Panc1 (cell line): ENCODE data around the gene AKAP13. TPM values are rescaled to one million over a fixed set of nuclear protein-coding genes. Genes with fewer than 3 reads are reported as not detected.

Experiments used
- ATAC-seq: fragments of 200-7000 bp; cut with Tn5 transposase; 2 replicates; pipeline ENCODE4 v1.9.1; 2020; ENCODE audit warnings: mild to moderate bottlenecking, moderate library complexity
- BruUV-seq: library from RNA; stranded (reverse); fragments of 400-500 nt; replicated peaks from 2 replicates; lab custom pipeline; 2021; lab: Mats Ljungman, UMichigan
- CTCF ChIA-PET: fragments of 300-600 bp; sonication (Branson Sonifier 250); formaldehyde crosslinking; loops from one replicate; lab custom pipeline; 2022; ENCODE audit warnings: antibody characterized with exemption; lab: Charles Lee
- POLR2A ChIA-PET: fragments of 300-600 bp; sonication (Branson Sonifier 250); formaldehyde crosslinking; loops from one replicate; lab custom pipeline; 2022; ENCODE audit warnings: antibody characterized with exemption; lab: Charles Lee
- DNase-seq: peaks from one replicate; pipeline ENCODE4 v3.0.0-alpha.2; 2010; ENCODE audit warnings: low read depth, low spot score
- H3K27ac ChIP-seq: 2 replicates; pipeline ENCODE4 v1.5.1; 2011; ENCODE audit warnings: mild to moderate bottlenecking, low read length, inconsistent platforms
- H3K27me3 ChIP-seq: fragments of 200-500 bp; sonication (Bioruptor generic); 2 replicates; pipeline ENCODE4 v1.6.0; 2014; ENCODE audit warnings: low read length, inconsistent platforms; ENCODE audit not compliant: control insufficient read depth, insufficient read depth
- H3K36me3 ChIP-seq: fragments of 200-500 bp; sonication (Bioruptor generic); 2 replicates; pipeline ENCODE4 v1.5.1; 2014; ENCODE audit warnings: inconsistent platforms, mild to moderate bottlenecking, low read length, moderate library complexity; ENCODE audit not compliant: control insufficient read depth, insufficient read depth
- H3K4me1 ChIP-seq: 2 replicates; pipeline ENCODE4 v1.5.1; 2011; ENCODE audit warnings: inconsistent platforms, mild to moderate bottlenecking, low read length, moderate library complexity; ENCODE audit not compliant: control insufficient read depth, insufficient read depth
- H3K4me3 ChIP-seq, 2 experiments: 2 replicates each; pipeline ENCODE4 v1.5.1; 2011 to 2012; ENCODE audit warnings: low read depth in 2 of 2, low read length in 2 of 2, mild to moderate bottlenecking in 2 of 2, inconsistent platforms in 1 of 2, moderate library complexity in 1 of 2
- H3K9me3 ChIP-seq: fragments of 200-500 bp; sonication (Bioruptor generic); 2 replicates; pipeline ENCODE4 v1.5.1; 2014; ENCODE audit warnings: low read depth, mild to moderate bottlenecking, inconsistent platforms, low read length, moderate library complexity; ENCODE audit not compliant: control insufficient read depth, insufficient read depth
- CTCF ChIP-seq: fragments of 450-650 bp; IDR thresholded peaks from 2 replicates; pipeline ENCODE4 v1.5.1; 2017; ENCODE audit warnings: mild to moderate bottlenecking
- POLR2AphosphoS5 ChIP-seq: IDR thresholded peaks from 2 replicates; pipeline ENCODE4 v1.6.1; 2012; ENCODE audit warnings: mild to moderate bottlenecking, low read depth, low read length, moderate library complexity
- SIN3A ChIP-seq: IDR thresholded peaks from 2 replicates; pipeline ENCODE4 v1.6.1; 2012; ENCODE audit warnings: low read depth, mild to moderate bottlenecking, low read length, moderate library complexity, borderline replicate concordance; ENCODE audit not compliant: insufficient read depth
- TCF7L2 ChIP-seq: IDR thresholded peaks from 2 replicates; pipeline ENCODE4 v1.6.1; 2011; ENCODE audit warnings: mild to moderate bottlenecking, low read depth, low read length, inconsistent platforms
- in situ Hi-C: cut with HindIII; loops from 2 replicates; pipeline ENCODE4 v1.10.0; 2016; ENCODE audit warnings: low sequenced_read_pairs, low pct_unique_long_range_greater_than_20kb
- intact Hi-C: fragments of 100-400 bp; cut with micrococcal nuclease; formaldehyde crosslinking; loops from one replicate; pipeline ENCODE4 v1.10.0; 2022; ENCODE audit not compliant: unreplicated experiment
- total RNA-seq: library from RNA; stranded (reverse); gene quantifications from one replicate; pipeline ENCODE4 v1.2.1, GENCODE V29; 2021; ENCODE audit not compliant: unreplicated experiment
- TF ChIP-seq, protein P1 (sequence below), 2 experiments: IDR thresholded peaks; 2 replicates each; pipeline ENCODE4 v1.6.1; 2011 to 2012; ENCODE audit warnings: low read depth in 2 of 2, control low read depth in 1 of 2, low read length in 1 of 2, mild to moderate bottlenecking in 1 of 2, moderate library complexity in 1 of 2; ENCODE audit not compliant: insufficient read depth in 1 of 2

AKAP13 gene
- total RNA-seq, 1 experiment from 2014 or later = 94.2 TPM

GRCh38 chr15:85517086-85517485, 136.7 kb downstream of the AKAP13 start:
- DNase-seq (no peak), ATAC-seq (no peak)
- Histone ChIP-seq H3K4me3 (no peak overlapping the region), H3K4me1 (peaks cover 5% of the 10 kb centered on the region; the same call in 1 of the 2 replicates), H3K27me3 (no peaks in the 10 kb centered on the region), H3K36me3 (no peaks in the 10 kb centered on the region), H3K9me3 (no peaks in the 10 kb centered on the region), H3K27ac (no peak overlapping the region)
- BruUV-seq = no TSS peak
- TF ChIP-seq TCF7L2 = no peak
- TF ChIP-seq CTCF = no peak
- no peak for TF ChIP-seq POLR2AphosphoS5
- TF ChIP-seq, protein P1, sequence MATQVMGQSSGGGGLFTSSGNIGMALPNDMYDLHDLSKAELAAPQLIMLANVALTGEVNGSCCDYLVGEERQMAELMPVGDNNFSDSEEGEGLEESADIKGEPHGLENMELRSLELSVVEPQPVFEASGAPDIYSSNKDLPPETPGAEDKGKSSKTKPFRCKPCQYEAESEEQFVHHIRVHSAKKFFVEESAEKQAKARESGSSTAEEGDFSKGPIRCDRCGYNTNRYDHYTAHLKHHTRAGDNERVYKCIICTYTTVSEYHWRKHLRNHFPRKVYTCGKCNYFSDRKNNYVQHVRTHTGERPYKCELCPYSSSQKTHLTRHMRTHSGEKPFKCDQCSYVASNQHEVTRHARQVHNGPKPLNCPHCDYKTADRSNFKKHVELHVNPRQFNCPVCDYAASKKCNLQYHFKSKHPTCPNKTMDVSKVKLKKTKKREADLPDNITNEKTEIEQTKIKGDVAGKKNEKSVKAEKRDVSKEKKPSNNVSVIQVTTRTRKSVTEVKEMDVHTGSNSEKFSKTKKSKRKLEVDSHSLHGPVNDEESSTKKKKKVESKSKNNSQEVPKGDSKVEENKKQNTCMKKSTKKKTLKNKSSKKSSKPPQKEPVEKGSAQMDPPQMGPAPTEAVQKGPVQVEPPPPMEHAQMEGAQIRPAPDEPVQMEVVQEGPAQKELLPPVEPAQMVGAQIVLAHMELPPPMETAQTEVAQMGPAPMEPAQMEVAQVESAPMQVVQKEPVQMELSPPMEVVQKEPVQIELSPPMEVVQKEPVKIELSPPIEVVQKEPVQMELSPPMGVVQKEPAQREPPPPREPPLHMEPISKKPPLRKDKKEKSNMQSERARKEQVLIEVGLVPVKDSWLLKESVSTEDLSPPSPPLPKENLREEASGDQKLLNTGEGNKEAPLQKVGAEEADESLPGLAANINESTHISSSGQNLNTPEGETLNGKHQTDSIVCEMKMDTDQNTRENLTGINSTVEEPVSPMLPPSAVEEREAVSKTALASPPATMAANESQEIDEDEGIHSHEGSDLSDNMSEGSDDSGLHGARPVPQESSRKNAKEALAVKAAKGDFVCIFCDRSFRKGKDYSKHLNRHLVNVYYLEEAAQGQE (IDR thresholded peaks at IDR 0.05; ENCODE audit: insufficient read depth in 1 of 2, low read depth in 2 of 2, low read length in 1 of 2) = no peak
- TF ChIP-seq SIN3A = no peak
- ChIA-PET POLR2A (no interaction called here), CTCF (no interaction called here)
- in situ Hi-C loops = no loop called here
- intact Hi-C loops = no loop called here

- H3K9me3 ChIP-seq = no peaks in the 10 kb centered on the region
- no TSS peak for BruUV-seq
- H3K36me3 ChIP-seq = no peaks in the 10 kb centered on the region
- ChIA-PET CTCF (no interaction called here), POLR2A (no interaction called here)
- intact Hi-C loops = no loop called here
- DNase-seq (no peak), ATAC-seq (no peak)
- no peaks in the 10 kb centered on the region for H3K27me3 ChIP-seq
- H3K4me3 ChIP-seq = no peak overlapping the region
- no peak for TF ChIP-seq TCF7L2
- TF ChIP-seq, protein P1 (IDR thresholded peaks at IDR 0.05; ENCODE audit: insufficient read depth in 1 of 2, low read depth in 2 of 2, low read length in 1 of 2) = no peak
- no peak for TF ChIP-seq SIN3A
- no peak for TF ChIP-seq POLR2AphosphoS5
- no peak for TF ChIP-seq CTCF
- H3K4me1 ChIP-seq = peaks cover 5% of the 10 kb centered on the region; the same call in 1 of the 2 replicates
- in situ Hi-C loops = no loop called here
- no peak overlapping the region for H3K27ac ChIP-seq
Measured at GRCh38 chr15:85518979-85519761, 138.8 kb downstream of the AKAP13 start.
